ENCODE results near the gene UBR1.

DNA sequence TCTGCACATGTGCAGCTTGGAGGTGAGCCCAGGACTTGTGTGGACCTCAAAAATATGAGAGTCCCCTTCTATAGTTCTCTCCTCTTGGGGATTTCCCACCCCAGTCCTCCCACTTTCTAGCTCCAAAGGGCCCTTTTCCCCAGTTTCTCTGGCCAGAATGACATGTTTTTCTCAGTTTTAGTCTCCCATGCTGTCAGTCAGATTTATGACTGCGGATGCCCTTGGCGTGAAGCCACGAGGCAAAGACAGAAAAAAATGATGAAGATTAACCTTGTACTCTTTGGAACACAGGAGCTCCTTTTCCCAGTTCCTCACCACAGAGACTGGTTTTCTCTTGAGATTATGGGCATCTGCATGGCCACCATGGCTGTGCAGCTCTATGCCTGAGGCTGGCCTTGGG lies 113.2 kb downstream of the UBR1 start:
- TF ChIP-seq TAF1 (IDR thresholded peaks at IDR 0.05; ENCODE audit: low read depth) = no peak
- TF ChIP-seq, protein P1, sequence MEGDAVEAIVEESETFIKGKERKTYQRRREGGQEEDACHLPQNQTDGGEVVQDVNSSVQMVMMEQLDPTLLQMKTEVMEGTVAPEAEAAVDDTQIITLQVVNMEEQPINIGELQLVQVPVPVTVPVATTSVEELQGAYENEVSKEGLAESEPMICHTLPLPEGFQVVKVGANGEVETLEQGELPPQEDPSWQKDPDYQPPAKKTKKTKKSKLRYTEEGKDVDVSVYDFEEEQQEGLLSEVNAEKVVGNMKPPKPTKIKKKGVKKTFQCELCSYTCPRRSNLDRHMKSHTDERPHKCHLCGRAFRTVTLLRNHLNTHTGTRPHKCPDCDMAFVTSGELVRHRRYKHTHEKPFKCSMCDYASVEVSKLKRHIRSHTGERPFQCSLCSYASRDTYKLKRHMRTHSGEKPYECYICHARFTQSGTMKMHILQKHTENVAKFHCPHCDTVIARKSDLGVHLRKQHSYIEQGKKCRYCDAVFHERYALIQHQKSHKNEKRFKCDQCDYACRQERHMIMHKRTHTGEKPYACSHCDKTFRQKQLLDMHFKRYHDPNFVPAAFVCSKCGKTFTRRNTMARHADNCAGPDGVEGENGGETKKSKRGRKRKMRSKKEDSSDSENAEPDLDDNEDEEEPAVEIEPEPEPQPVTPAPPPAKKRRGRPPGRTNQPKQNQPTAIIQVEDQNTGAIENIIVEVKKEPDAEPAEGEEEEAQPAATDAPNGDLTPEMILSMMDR (IDR thresholded peaks at IDR 0.05; ENCODE audit: poor library complexity, severe bottlenecking) = no peak
- no peak for TF ChIP-seq EP300 (conservative IDR thresholded peaks at IDR 0.05; ENCODE audit: poor library complexity, severe bottlenecking)
- no peak for TF ChIP-seq EZH2 (IDR thresholded peaks at IDR 0.05; ENCODE audit: borderline replicate concordance, insufficient read depth, low read length, poor library complexity, severe bottlenecking)
- TF ChIP-seq, protein P2, sequence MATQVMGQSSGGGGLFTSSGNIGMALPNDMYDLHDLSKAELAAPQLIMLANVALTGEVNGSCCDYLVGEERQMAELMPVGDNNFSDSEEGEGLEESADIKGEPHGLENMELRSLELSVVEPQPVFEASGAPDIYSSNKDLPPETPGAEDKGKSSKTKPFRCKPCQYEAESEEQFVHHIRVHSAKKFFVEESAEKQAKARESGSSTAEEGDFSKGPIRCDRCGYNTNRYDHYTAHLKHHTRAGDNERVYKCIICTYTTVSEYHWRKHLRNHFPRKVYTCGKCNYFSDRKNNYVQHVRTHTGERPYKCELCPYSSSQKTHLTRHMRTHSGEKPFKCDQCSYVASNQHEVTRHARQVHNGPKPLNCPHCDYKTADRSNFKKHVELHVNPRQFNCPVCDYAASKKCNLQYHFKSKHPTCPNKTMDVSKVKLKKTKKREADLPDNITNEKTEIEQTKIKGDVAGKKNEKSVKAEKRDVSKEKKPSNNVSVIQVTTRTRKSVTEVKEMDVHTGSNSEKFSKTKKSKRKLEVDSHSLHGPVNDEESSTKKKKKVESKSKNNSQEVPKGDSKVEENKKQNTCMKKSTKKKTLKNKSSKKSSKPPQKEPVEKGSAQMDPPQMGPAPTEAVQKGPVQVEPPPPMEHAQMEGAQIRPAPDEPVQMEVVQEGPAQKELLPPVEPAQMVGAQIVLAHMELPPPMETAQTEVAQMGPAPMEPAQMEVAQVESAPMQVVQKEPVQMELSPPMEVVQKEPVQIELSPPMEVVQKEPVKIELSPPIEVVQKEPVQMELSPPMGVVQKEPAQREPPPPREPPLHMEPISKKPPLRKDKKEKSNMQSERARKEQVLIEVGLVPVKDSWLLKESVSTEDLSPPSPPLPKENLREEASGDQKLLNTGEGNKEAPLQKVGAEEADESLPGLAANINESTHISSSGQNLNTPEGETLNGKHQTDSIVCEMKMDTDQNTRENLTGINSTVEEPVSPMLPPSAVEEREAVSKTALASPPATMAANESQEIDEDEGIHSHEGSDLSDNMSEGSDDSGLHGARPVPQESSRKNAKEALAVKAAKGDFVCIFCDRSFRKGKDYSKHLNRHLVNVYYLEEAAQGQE (IDR thresholded peaks at IDR 0.05; ENCODE audit: borderline replicate concordance) = no peak
- TF ChIP-seq SMC3 (conservative IDR thresholded peaks at IDR 0.05; ENCODE audit: poor library complexity) = no peak
- TF ChIP-seq POLR2AphosphoS5 (IDR thresholded peaks at IDR 0.05) = no peak
